ENCODE measurements around the gene ITGB6.

The ITGB6 gene

DNA sequence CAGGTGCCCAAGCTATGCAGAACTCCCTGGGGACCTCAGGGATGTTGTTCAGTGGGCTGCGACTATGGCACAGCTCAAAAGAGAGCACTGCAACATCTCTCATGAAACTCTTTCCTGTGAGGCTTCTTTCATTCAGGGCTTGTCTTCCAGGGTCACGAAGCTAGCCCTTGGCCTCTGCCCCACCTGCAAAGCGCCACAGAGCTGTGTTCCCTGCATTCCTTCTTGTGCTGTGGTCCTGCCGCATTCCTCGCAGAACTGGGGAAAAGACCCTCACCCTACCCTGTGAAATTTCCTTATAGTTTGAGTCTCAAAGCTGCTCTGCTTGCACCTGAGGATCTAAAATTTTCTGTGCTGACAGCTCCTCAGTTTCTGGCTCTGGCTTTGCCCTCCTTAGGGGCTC lies 26.3 kb upstream of the ITGB6 start:
- DNase-seq (no peak), ATAC-seq (no peak)
- H3K4me3 Mint-ChIP-seq, result no peak overlapping the region
- no peak overlapping the region for H3K27ac Mint-ChIP-seq
- peaks cover 47% of the 10 kb centered on the region for H3K4me1 Mint-ChIP-seq
- peaks cover 22% of the 10 kb centered on the region for H3K27me3 Mint-ChIP-seq
- H3K9me3 Mint-ChIP-seq, result no peaks in the 10 kb centered on the region

DNA sequence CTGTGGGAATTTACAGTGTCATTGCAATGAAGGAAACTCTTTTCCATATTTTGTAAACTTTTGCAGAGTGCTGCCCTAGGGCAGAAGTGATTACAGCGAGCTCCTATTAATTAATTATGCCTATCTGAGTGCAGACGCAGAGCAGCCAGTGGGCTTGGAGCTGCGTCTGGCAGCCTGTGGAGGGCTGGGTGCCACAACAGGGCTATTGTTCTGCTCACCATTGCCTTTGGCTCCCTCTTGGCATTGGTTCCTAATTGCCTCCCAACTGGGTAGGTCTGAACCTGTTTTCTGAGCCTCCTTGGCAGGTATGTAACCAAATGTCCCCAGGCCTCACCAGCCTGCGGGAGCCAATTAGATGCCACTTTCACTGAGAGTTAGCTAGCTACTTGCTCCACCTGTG lies 25.6 kb upstream of the ITGB6 start:
- Mint-ChIP-seq H3K9me3 (no peaks in the 10 kb centered on the region), H3K27ac (no peak overlapping the region), H3K27me3 (peaks cover 22% of the 10 kb centered on the region), H3K4me3 (no peak overlapping the region), H3K4me1 (peaks cover 54% of the 10 kb centered on the region)
- ATAC-seq, result no peak
- DNase-seq, result no peak

DNA sequence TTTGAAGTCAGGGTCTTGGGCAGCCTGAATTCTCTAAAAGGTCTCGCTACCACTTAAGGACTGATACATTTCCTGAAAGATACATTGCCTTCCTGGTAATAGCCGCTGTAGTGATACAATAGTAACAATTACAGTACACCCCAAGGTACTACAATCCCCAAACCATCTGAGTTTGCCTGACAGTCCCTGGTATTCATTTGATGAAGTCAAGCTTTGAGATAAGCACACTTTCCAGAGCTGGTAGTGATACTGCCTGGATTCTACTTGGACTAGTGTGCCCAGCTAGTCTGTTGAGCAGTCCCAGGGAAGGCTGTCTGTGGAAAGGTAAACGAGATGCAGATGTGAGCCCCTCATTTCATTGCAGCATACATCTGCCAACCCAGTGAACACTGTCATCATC lies 24.4 kb upstream of the ITGB6 start:
- H3K27ac Mint-ChIP-seq, result no peak overlapping the region

DNA sequence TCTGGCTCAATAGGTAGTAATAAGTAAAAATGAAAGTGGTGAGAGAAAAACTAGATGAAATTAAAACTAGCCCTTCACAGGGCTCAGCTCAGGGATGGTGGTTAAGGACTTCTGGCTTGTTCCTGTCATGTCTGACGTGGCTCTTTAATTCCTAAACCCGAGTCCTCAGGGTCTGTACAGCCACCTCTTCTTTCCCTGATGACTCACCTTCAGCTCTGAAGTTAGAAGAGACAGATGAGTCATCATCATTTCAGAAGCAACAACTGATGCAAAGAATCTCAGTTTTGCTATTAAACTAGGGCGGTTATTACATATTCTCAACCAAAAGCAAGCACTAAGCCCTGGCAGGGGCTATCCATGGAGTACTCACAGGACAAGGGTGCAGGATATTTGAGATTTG lies 24.0 kb upstream of the ITGB6 start:
- peak overlapping the region in 1 of 2 donors; percentile 42 for H3K27ac Mint-ChIP-seq
- peaks cover 69% of the 10 kb centered on the region for H3K4me1 Mint-ChIP-seq
- ATAC-seq (peak; percentile 87), DNase-seq (peak; percentile 31 to 55)
- no peaks in the 10 kb centered on the region for H3K9me3 Mint-ChIP-seq
- peak overlapping the region; percentile 5 to 51 for H3K4me3 Mint-ChIP-seq
- peaks cover 22% of the 10 kb centered on the region for H3K27me3 Mint-ChIP-seq

More for the DNA sequence above, 24.4 kb upstream of the ITGB6 start:
- Mint-ChIP-seq H3K4me1 (peaks cover 66% of the 10 kb centered on the region), H3K9me3 (no peaks in the 10 kb centered on the region), H3K4me3 (no peak overlapping the region), H3K27me3 (peaks cover 22% of the 10 kb centered on the region)
- ATAC-seq (no peak), DNase-seq (no peak)

DNA sequence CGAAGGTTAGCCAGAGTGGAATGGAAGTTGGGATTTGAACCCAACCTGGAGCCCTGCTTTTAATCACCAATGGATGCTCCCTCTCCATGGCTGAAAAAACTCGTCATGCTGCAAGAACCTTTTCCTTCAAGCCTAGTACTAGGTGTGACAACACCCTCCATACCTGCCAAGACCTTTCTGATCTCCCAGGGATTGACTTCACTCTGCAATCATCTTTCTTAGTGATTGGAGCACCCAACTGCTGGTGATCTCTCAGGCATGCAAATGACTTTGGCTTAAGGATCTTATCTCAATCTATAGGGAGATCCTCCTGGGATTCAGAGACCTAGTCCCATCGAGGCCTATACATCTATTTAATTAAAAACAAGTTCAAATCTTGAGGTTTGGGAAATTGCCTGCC lies 23.5 kb upstream of the ITGB6 start:
- no peak for ATAC-seq
- Mint-ChIP-seq H3K27me3 (peaks cover 22% of the 10 kb centered on the region), H3K27ac (no peak overlapping the region), H3K4me1 (peaks cover 69% of the 10 kb centered on the region), H3K9me3 (no peaks in the 10 kb centered on the region), H3K4me3 (peak overlapping the region in 1 of 2 donors; percentile 51)
- DNase-seq, result no peak

DNA sequence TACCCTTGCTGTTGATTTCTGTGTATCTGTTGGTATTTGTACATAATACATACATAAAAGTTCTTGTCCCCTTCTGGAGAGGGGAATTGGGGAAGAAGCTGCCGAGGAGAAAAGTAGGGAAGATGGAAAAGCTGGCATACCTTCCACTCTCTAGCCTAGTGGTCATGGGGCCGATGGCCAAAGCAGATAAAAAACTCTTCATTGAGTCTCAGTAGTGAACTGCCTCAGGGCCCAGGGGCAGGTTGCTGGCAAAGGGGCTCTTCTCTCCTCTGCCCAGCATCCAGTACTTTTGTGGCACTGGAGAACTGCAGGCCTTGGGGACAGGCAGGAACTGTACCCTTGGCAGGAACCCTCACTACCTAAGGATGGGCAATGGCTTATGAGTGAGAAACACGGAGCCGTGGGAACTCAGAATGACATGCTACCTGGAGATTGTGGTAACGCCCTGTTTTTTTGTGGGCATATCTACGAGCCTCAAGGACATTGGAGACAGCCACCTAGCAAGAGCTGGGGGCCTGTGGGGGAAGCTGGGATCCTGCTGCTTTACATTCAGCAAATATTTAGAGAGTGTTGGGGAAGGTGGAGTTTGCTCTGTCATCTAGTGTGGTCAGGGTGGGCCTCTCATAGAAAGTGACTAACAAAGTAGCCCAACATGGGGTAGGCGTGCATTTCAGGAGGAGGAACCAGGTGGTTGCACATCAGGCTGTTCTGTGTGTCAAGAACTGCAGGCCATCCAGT lies 22.6 kb upstream of the ITGB6 start:
- ATAC-seq (no peak), DNase-seq (no peak)
- Mint-ChIP-seq H3K27me3 (peaks cover 18% of the 10 kb centered on the region), H3K27ac (no peak overlapping the region), H3K4me3 (peak overlapping the region in 1 of 2 donors; percentile 22), H3K9me3 (no peaks in the 10 kb centered on the region), H3K4me1 (peaks cover 69% of the 10 kb centered on the region)

DNA sequence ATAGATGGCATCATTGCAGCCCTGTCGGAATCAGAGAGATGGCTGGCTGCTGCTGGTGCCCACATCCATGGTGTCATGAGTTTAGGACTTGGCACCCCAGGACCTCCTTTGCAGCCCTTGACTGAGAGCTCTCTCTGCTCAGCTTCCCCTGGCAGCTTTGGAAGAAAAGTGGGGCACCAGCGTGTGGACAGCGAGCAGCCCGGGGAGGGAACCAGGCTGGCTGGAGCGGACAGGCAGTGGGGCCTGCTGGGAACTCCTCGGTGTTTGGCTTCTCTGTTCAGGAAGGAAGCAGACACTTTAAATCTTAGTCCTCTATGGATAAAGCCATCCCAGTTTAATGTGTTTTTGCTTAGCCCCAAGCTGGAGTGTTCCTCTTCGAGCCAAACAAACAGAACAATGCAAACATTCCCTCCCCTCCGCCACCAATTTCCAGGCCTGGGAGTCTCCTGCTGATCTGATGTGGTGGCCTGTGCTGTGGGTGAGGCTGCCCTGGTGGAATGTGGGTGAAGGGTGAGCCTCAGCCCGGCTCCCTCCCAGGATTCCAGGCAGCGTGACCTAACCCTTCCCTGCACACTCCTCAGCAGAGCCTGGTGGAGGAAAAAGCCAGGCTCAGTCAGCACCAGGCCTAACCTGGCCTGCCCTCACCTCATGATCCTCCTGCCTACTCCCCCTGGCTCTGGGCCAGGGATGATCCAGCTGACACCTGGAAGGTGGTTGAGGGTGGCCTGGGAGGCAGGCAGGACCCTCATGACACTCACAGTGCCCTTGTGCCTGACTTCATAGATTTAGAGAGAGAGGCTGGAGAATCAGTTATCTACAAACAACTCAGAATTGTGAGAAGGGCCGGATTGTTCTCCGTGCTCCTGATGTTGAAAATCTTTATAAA lies 21.6 kb upstream of the ITGB6 start:
- DNase-seq, result no peak
- peaks cover 13% of the 10 kb centered on the region for H3K27me3 Mint-ChIP-seq
- peaks cover 63% of the 10 kb centered on the region for H3K4me1 Mint-ChIP-seq
- H3K27ac Mint-ChIP-seq, result no peak overlapping the region
- no peak for ATAC-seq
- H3K9me3 Mint-ChIP-seq, result no peaks in the 10 kb centered on the region
- H3K4me3 Mint-ChIP-seq, result peak overlapping the region; percentile 0 to 7

DNA sequence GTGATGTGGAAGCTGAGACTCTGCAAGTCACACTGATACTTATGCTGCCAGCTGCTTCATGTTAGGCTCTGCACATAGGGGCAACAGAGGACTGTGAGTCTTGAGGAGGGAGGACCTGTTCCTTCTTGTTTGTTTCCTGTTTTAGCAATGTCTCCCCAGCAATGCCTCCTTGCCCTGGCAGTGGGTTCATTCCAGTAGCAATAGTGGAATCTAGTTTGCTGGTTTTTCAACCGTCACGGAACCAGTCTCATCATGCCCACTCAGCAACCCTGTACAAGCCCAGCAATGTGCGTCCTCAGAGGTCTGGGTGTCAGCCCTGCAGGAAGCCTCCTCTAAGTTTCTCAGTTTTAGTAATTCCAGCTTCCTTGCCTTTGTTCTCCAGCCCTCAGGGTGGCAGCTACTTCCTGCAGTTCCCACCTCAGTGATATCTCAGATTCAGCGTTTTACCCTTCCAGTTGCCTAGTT lies 20.5 kb upstream of the ITGB6 start:
- H3K4me3 Mint-ChIP-seq, result peak overlapping the region; percentile 0 to 7
- ATAC-seq (peak; percentile 62), DNase-seq (peak in 1 of 2 donors; percentile 39)
- H3K27me3 Mint-ChIP-seq, result peaks cover 16% of the 10 kb centered on the region
- no peaks in the 10 kb centered on the region for H3K9me3 Mint-ChIP-seq
- H3K4me1 Mint-ChIP-seq, result peaks cover 58% of the 10 kb centered on the region
- no peak overlapping the region for H3K27ac Mint-ChIP-seq

DNA sequence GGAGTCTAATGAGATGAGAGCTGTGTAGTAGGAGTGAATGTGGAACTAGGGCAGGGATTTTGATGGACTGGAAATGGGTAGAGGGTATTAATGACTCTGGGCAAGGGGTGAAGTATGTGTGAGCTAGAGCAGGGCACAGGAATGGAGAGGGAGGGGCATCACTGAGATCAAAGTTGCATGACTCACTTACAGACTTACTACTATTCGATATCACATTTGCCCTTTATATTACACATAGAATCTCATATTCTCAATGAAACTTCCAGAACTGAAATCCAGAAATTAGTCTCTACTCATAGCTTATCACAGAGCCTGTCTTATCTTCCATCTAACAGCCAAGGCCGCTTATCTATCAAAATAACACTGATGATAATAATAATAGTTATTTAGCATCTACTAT lies 20.0 kb upstream of the ITGB6 start:
- peaks cover 54% of the 10 kb centered on the region for H3K4me1 Mint-ChIP-seq
- no peak for ATAC-seq
- DNase-seq, result no peak
- H3K27me3 Mint-ChIP-seq, result peaks cover 21% of the 10 kb centered on the region
- no peak overlapping the region for H3K4me3 Mint-ChIP-seq
- H3K27ac Mint-ChIP-seq, result no peak overlapping the region
- no peaks in the 10 kb centered on the region for H3K9me3 Mint-ChIP-seq

DNA sequence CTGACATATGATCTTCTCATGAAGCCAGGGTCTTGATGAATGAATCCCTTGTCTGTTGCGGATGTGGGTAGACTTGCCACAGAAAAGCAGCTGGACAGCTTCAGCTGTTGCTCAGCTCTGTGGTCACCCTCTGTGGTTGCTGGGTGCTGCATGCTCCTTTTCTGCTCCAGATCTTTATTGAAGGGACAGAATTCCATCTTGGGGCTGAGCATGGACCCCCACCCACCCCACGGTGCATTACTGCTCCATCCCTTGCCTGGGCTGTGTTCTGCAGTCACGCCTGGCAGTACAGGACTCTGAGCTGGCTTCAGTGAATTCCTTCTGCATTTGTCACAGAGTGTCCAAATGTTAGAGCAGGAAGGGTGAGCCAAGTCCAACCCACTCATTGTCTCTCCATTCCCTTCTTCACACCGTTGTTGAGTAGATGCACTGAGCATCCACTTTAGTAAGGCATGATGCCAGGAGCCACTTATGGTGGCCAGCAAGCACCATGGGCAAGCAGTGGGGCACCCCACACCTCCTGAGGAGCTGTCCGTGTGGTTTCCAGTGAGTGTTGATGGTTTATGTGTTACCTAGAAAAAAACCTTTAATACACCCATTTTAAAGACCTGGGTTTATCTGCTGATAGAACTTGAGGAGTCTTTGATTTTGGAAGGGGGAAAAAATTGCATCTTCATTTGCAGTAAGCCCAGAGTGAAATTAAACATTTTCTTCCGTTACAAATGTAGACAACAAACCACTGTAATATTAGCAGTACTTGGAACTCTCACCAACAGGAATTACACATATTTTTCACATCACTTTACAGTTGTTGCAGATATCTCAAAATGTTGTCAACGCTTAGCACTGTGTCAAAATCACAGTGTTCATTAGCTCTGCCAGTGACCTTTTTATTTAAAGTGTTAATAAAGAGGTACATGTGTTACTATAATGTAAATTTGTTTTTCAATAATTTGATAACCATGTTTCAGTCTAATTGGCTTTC lies 14.7 kb upstream of the ITGB6 start:
- Mint-ChIP-seq H3K27ac (no peak overlapping the region), H3K9me3 (no peaks in the 10 kb centered on the region), H3K4me1 (peaks cover 30% of the 10 kb centered on the region), H3K27me3 (peaks cover 45% of the 10 kb centered on the region), H3K4me3 (no peak overlapping the region)
- ATAC-seq (peak; percentile 35), DNase-seq (no peak)

DNA sequence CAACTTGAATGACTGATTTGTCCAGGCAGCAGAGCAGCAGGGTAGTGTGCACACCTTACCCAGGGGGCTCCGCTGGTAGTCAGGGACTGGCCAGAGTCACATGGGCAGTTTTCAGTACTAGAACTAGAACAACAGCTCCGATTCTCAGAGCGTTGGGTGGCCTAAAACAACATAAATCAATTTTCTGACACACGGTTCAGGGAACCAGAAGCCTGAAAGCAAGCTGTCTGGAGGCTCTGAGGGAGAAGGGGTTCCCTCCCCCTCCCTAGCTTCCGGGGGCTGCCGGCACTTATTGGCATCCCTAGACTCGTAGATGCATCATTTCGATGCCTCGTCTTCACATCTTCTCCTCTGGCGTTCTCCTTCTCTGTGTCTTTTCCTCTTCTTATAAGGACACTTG lies 13.4 kb upstream of the ITGB6 start:
- Mint-ChIP-seq H3K27me3 (peaks cover 45% of the 10 kb centered on the region), H3K27ac (no peak overlapping the region)
- ATAC-seq, result no peak

DNA sequence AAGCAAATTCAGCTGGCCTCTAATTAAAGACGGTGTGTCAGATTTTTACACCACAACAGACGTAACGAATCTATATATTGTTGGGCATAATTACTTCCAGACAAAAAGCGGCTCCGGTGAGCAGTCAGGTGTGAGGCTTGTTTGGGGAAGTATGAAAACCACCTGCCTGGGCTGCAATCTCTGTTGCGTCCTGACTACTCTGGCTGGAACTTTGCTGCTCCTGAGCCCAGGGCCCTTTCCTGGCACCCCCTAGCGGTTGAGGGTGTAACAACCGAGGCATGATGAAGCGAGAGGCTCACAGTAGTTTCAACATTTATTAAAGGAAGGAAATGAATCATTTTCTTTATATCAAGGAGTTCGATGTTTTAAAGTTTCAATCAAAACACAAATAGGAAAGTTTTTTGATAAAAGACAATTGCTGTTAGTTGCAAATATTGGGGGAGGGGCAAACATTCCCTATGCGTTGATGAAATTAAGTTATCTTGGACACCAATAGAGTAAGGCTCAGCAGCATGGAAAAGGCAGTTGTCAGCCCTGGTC lies 10.6 kb upstream of the ITGB6 start:
- ATAC-seq (peak; percentile 77), DNase-seq (peak; percentile 68 to 71)
- H3K27me3 Mint-ChIP-seq, result peaks cover 30% of the 10 kb centered on the region
- no peaks in the 10 kb centered on the region for H3K9me3 Mint-ChIP-seq
- peak overlapping the region in 1 of 2 donors; percentile 76 for H3K27ac Mint-ChIP-seq
- H3K4me1 Mint-ChIP-seq, result peaks cover 59% of the 10 kb centered on the region
- H3K4me3 Mint-ChIP-seq, result no peak overlapping the region

More for the DNA sequence above, 13.4 kb upstream of the ITGB6 start:
- DNase-seq, result no peak
- Mint-ChIP-seq H3K9me3 (no peaks in the 10 kb centered on the region), H3K4me3 (no peak overlapping the region), H3K4me1 (peaks cover 37% of the 10 kb centered on the region)

DNA sequence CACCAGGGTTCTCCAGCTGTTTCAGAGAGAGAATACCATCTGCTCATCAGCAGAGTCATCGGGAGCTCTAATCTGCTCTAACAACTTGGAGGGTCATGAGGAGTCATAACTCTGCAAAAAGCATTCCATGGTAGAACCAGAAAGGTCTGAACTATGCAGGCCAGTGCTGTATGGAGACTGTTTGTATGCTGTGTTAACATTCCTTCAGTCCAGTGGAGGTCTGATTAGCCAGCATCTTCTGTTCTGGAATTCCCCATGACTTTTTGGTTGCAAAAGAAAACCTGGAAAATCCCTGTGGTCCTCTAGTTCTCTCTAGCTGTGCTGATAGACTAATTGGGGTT lies 9.4 kb upstream of the ITGB6 start:
- no peak overlapping the region for H3K4me3 Mint-ChIP-seq
- H3K4me1 Mint-ChIP-seq, result peaks cover 58% of the 10 kb centered on the region
- H3K27ac Mint-ChIP-seq, result no peak overlapping the region
- ATAC-seq (peak; percentile 25), DNase-seq (no peak)
- H3K27me3 Mint-ChIP-seq, result peaks cover 18% of the 10 kb centered on the region
- no peaks in the 10 kb centered on the region for H3K9me3 Mint-ChIP-seq

DNA sequence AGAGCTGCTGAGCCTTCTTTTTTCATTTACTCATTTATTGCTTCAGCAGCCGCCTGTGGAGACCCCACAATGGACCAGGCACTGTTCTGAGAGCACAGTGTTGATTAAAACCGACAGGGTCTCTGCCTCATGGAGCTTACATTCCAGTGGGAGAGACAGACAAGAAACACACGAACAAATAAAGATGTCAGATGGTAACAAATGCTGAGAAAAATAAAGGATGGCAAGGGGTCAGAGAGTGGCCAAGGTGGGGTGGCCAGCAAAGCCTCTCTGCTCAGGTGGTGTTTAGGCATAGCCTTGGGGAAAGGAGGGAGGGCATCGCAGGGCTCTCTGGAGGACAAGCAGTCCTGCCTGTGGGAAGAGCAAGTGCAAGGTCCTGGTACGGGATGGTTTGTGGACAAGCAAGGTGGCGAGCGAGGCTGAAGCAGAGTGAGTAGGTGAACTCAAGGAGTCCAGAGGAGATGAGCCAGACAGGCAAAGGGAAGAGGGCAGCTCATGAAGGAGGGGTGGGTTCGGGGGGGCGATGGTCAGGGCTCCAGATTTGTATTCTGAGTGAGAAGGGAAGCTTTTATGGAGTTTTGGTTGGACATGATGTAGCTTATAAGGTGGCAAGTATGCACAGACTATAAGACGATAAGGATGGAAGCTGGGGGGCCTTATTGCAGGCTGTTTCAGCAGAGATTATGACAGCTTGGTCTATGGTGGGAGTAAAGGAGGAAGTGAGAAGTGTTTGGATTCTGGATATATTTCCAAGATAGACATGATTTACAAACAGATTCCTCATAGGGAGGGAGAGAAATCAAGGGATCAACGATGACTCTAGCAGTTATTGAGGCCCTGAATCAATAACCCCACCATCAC lies 8.8 kb upstream of the ITGB6 start:
- H3K27me3 Mint-ChIP-seq, result peaks cover 12% of the 10 kb centered on the region
- no peak overlapping the region for H3K27ac Mint-ChIP-seq
- DNase-seq (no peak), ATAC-seq (no peak)
- H3K9me3 Mint-ChIP-seq, result no peaks in the 10 kb centered on the region
- peaks cover 54% of the 10 kb centered on the region for H3K4me1 Mint-ChIP-seq
- H3K4me3 Mint-ChIP-seq, result no peak overlapping the region
